HepG2 (cell line): Measurements from ENCODE around the gene CCDC30.

Experiments
- GABPA ChIP-seq, 2 experiments: IDR thresholded peaks; 2 replicates each; pipeline ENCODE4 v1.6.1; 2011 to 2016; ENCODE audit warnings: low read depth in 2 of 2, low read length in 1 of 2, missing biosample characterization in 1 of 2, missing genetic modification characterization in 1 of 2
- JUNB ChIP-seq: sonication (generic); formaldehyde crosslinking; IDR thresholded peaks from 2 replicates; pipeline ENCODE4 v1.8.0; 2022; ENCODE audit warnings: missing genetic modification reagents, mild to moderate bottlenecking, borderline replicate concordance
- NBN ChIP-seq: fragments of 450-650 bp; conservative IDR thresholded peaks from 2 replicates; pipeline ENCODE4 v1.6.1; 2017
- RNF2 ChIP-seq: fragments of 450-650 bp; conservative IDR thresholded peaks from 2 replicates; pipeline ENCODE4 v1.6.1; 2016; ENCODE audit warnings: low read depth
- TBP ChIP-seq: sonication (generic); formaldehyde crosslinking; IDR thresholded peaks from 2 replicates; pipeline ENCODE4 v1.5.0; 2020; ENCODE audit warnings: missing genetic modification reagents
- ZBTB42 ChIP-seq: sonication (generic); formaldehyde crosslinking; IDR thresholded peaks from 2 replicates; pipeline ENCODE4 v1.5.0; 2020; ENCODE audit warnings: mild to moderate bottlenecking, missing genetic modification reagents
- ZNF468 ChIP-seq: sonication (generic); formaldehyde crosslinking; IDR thresholded peaks from 2 replicates; pipeline ENCODE4 v1.8.0; 2022; ENCODE audit warnings: mild to moderate bottlenecking, moderate library complexity, missing genetic modification reagents
- ZNF549 ChIP-seq: sonication (generic); formaldehyde crosslinking; IDR thresholded peaks from 2 replicates; pipeline ENCODE4 v1.5.0; 2020; ENCODE audit warnings: missing genetic modification reagents
- ZZZ3 ChIP-seq: sonication (generic); formaldehyde crosslinking; IDR thresholded peaks from 2 replicates; pipeline ENCODE4 v1.4.0; 2020; ENCODE audit warnings: missing genetic modification reagents, mild to moderate bottlenecking, borderline replicate concordance
- TF ChIP-seq, protein P1 (sequence below): sonication (generic); formaldehyde crosslinking; IDR thresholded peaks from 2 replicates; pipeline ENCODE4 v1.5.0; 2020; ENCODE audit warnings: mild to moderate bottlenecking, missing genetic modification reagents, moderate library complexity
- TF ChIP-seq, protein P2 (sequence below): sonication (generic); formaldehyde crosslinking; conservative IDR thresholded peaks from 2 replicates; pipeline ENCODE4 v1.4.0; 2020; ENCODE audit warnings: missing genetic modification reagents

DNA sequence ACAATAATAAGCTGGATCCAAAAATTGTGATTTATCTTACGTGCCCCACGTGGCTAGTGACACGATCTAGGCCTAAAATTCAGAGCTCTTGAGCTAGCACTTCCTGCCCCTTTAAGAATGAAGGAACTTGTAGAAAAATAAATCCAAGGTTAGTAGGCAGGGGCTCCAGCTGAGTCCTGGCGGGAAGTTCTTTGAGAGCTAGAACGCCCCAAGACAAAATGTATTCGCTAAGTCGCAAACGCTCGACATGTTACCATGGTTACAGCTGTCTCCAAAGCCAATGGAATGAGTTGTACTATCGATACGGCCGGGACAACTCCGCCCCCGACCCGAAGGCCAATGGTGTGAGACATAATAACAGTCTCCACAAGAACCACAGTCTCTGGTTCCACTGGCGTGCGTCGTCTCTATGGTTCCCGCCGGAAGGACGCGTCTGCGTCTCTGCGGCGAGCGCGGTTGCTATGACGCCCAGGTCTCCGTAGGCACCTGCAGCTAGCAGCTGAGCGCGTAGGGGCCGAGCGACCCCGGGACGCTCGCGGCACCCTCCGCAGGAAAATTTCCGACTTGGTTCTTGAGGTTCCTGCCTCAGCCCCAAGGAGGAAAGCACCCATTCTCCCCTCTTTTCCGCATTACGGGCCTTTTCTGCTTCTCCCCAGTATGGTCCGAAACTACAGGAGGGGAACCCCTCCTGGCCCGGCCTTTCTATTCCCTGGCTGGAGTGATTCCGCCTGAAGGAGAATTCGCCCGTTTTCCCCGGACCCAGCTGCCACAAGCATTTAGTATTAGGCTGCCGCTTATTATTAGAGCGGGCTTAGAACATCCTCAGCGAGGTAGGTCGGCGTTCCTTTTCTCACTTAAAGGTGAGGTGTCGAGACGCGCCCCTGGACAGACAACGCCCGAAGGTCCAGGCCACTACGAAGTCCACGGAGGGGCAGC lies at the start of gene CCDC30:
- TF ChIP-seq, protein P1, sequence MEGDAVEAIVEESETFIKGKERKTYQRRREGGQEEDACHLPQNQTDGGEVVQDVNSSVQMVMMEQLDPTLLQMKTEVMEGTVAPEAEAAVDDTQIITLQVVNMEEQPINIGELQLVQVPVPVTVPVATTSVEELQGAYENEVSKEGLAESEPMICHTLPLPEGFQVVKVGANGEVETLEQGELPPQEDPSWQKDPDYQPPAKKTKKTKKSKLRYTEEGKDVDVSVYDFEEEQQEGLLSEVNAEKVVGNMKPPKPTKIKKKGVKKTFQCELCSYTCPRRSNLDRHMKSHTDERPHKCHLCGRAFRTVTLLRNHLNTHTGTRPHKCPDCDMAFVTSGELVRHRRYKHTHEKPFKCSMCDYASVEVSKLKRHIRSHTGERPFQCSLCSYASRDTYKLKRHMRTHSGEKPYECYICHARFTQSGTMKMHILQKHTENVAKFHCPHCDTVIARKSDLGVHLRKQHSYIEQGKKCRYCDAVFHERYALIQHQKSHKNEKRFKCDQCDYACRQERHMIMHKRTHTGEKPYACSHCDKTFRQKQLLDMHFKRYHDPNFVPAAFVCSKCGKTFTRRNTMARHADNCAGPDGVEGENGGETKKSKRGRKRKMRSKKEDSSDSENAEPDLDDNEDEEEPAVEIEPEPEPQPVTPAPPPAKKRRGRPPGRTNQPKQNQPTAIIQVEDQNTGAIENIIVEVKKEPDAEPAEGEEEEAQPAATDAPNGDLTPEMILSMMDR (CRISPR knock-in tag) = no peak
- no peak for TF ChIP-seq NBN
- TF ChIP-seq JUNB (CRISPR knock-in tag) = no peak
- TF ChIP-seq, protein P2, sequence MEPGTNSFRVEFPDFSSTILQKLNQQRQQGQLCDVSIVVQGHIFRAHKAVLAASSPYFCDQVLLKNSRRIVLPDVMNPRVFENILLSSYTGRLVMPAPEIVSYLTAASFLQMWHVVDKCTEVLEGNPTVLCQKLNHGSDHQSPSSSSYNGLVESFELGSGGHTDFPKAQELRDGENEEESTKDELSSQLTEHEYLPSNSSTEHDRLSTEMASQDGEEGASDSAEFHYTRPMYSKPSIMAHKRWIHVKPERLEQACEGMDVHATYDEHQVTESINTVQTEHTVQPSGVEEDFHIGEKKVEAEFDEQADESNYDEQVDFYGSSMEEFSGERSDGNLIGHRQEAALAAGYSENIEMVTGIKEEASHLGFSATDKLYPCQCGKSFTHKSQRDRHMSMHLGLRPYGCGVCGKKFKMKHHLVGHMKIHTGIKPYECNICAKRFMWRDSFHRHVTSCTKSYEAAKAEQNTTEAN (CRISPR knock-in tag) = 0 out of 2 replicates have a peak, but pooled peaks have one; percentile 1
- TF ChIP-seq ZNF549 (CRISPR knock-in tag) = no peak
- TF ChIP-seq ZZZ3 (CRISPR knock-in tag) = no peak
- TF ChIP-seq TBP (CRISPR knock-in tag) = no peak
- no peak for TF ChIP-seq ZNF468
- TF ChIP-seq GABPA (IDR thresholded peaks at IDR 0.05; ENCODE audit: low read depth, low read length) = peak; percentile 44
- peak; percentile 87 for TF ChIP-seq GABPA (CRISPR knock-in tag; IDR thresholded peaks at IDR 0.05; ENCODE audit: low read depth)
- no peak for TF ChIP-seq ZBTB42 (CRISPR knock-in tag)
- TF ChIP-seq RNF2 = no peak
